Hepatocyte (in vitro differentiated cells): Measurements from ENCODE around the gene ZNF407. TPM values are rescaled to one million over a fixed set of nuclear protein-coding genes. Genes with fewer than 3 reads are reported as not detected.

Source experiments
- DNase-seq: peaks from one replicate; pipeline ENCODE4 v3.0.0-alpha.2; 2016; ENCODE audit warnings: low spot score
- H2AFZ ChIP-seq: fragments of 200-600 bp; sonication (generic); 2 replicates; pipeline ENCODE4 v1.6.0; 2016; ENCODE audit warnings: antibody characterized with exemption, mild to moderate bottlenecking
- H3K27ac ChIP-seq: fragments of 200-600 bp; sonication (generic); 2 replicates; pipeline ENCODE4 v1.5.1; 2016; ENCODE audit warnings: mild to moderate bottlenecking
- H3K27me3 ChIP-seq: fragments of 200-600 bp; sonication (generic); 2 replicates; pipeline ENCODE4 v1.6.1; 2016
- H3K36me3 ChIP-seq: fragments of 200-600 bp; sonication (generic); replicated peaks from 2 replicates; pipeline ENCODE4 v1.5.1; 2016; ENCODE audit warnings: low read depth; ENCODE audit not compliant: insufficient read depth
- H3K4me1 ChIP-seq: fragments of 200-600 bp; sonication (generic); 2 replicates; pipeline ENCODE4 v1.5.1; 2016; ENCODE audit warnings: mild to moderate bottlenecking, moderate library complexity; ENCODE audit not compliant: insufficient read depth
- H3K4me2 ChIP-seq: fragments of 200-600 bp; sonication (generic); 2 replicates; pipeline ENCODE4 v1.6.0; 2016
- H3K4me3 ChIP-seq: fragments of 200-600 bp; sonication (generic); 2 replicates; pipeline ENCODE4 v1.5.1; 2016; ENCODE audit warnings: mild to moderate bottlenecking
- H3K79me2 ChIP-seq: fragments of 200-600 bp; sonication (generic); 2 replicates; pipeline ENCODE4 v1.6.0; 2017; ENCODE audit warnings: mild to moderate bottlenecking
- H3K9me2 ChIP-seq: fragments of 200-600 bp; sonication (generic); replicated peaks from 2 replicates; pipeline ENCODE4 v1.6.0; 2017; ENCODE audit warnings: mild to moderate bottlenecking; ENCODE audit not compliant: insufficient read depth
- H3K9me3 ChIP-seq: fragments of 200-600 bp; sonication (generic); 2 replicates; pipeline ENCODE4 v1.5.1; 2016; ENCODE audit warnings: low read depth, mild to moderate bottlenecking
- H4K20me1 ChIP-seq: fragments of 200-600 bp; sonication (generic); 2 replicates; pipeline ENCODE4 v1.6.0; 2016; ENCODE audit warnings: mild to moderate bottlenecking; ENCODE audit not compliant: insufficient read depth, poor library complexity, severe bottlenecking
- CTCF ChIP-seq: fragments of 200-600 bp; sonication (generic); IDR thresholded peaks from 2 replicates; pipeline ENCODE4 v1.5.1; 2016; ENCODE audit warnings: antibody characterized with exemption, mild to moderate bottlenecking; ENCODE audit not compliant: poor library complexity
- EZH2 ChIP-seq: fragments of 200-600 bp; sonication (generic); IDR thresholded peaks from 2 replicates; pipeline ENCODE4 v1.6.1; 2016; ENCODE audit warnings: antibody characterized with exemption, mild to moderate bottlenecking, borderline replicate concordance
- EZH2phosphoT487 ChIP-seq: fragments of 200-600 bp; sonication (generic); IDR thresholded peaks from one replicate; pipeline ENCODE4 v1.6.1; 2018; ENCODE audit warnings: antibody characterized with exemption, mild to moderate bottlenecking, low read depth, moderate library complexity; ENCODE audit not compliant: unreplicated experiment, severe bottlenecking
- WGBS: methylation state at CpG from one replicate; pipeline ENCODE4 v1.1.6; 2016; ENCODE audit warnings: low lambda C conversion rate; ENCODE audit errors: missing lambda C conversion rate; 5-methylcytosine and 5-hydroxymethylcytosine counted together
- polyA plus RNA-seq: library from polyadenylated mRNA; unstranded; fragments of >200 nt; fragmentation: Nextera tagmentation; extraction: Ambion mirVana; gene quantifications from 2 replicates; pipeline ENCODE4 v1.2.1, GENCODE V29; 2016
- total RNA-seq: library from RNA; depleted of rRNA; stranded (reverse); fragments of >200 nt; gene quantifications from 2 replicates; pipeline ENCODE4 v1.2.3, GENCODE V29; 2014

Gene ZNF407
- total and polyA plus RNA-seq, 2 experiments from 2014 or later, result 3.2 to 12.4 TPM

- TF ChIP-seq CTCF (no peak), EZH2 (no peak), EZH2phosphoT487 (no peak)
- Histone ChIP-seq H3K27me3 (no peaks in the 10 kb centered on the region), H3K4me2 (peak overlapping the region; percentile 1), H3K9me3 (no peaks in the 10 kb centered on the region), H3K27ac (no peak overlapping the region), H3K4me3 (no peak overlapping the region), H3K9me2 (no peaks in the 10 kb centered on the region), H3K79me2 (no peaks in the 10 kb centered on the region), H3K36me3 (peaks cover 3% of the 10 kb centered on the region), H3K4me1 (no peaks in the 10 kb centered on the region), H4K20me1 (no peaks in the 10 kb centered on the region), H2AFZ (no peak overlapping the region)
- no peak for DNase-seq
- 78% methylated on average over 4 of the region's 4 CpGs for WGBS
Observed at GRCh38 chr18:74901362-74902146, 303.9 kb downstream of the ZNF407 start.

DNA sequence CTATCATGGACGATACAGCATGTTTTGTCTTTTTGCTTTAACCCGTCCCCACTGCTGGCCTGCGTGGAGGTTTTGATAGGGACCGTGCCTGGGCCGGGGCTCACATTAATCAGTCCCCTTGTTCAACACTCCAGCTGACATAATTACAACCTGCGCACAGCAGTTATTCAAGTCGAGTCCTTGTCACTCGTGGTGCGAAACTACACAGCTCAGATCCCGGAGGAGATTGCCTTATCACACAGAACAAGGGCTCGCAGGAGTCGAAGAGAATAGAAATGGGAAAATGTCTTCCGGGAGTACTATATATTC, 304.4 kb downstream of the ZNF407 start:
- H3K9me3 ChIP-seq, result no peaks in the 10 kb centered on the region
- H3K27ac ChIP-seq, result no peak overlapping the region
- no peaks in the 10 kb centered on the region for H3K27me3 ChIP-seq
- peaks cover under 1% of the 10 kb centered on the region for H3K36me3 ChIP-seq
- no peaks in the 10 kb centered on the region for H4K20me1 ChIP-seq
- no peaks in the 10 kb centered on the region for H3K9me2 ChIP-seq
- DNase-seq, result no peak
- H3K79me2 ChIP-seq, result no peaks in the 10 kb centered on the region
- H3K4me3 ChIP-seq, result no peak overlapping the region
- no peak overlapping the region for H2AFZ ChIP-seq
- H3K4me2 ChIP-seq, result peak overlapping the region; percentile 1
- H3K4me1 ChIP-seq, result no peaks in the 10 kb centered on the region
- 90% methylated on average over 13 of the region's 13 CpGs for WGBS
- TF ChIP-seq EZH2phosphoT487 (no peak), EZH2 (no peak), CTCF (no peak)

- 94% methylated on average over 14 of the region's 15 CpGs for WGBS
- Histone ChIP-seq H3K27ac (no peak overlapping the region), H3K9me2 (no peaks in the 10 kb centered on the region)
Observed at GRCh38 chr18:74905247-74905646, 307.6 kb downstream of the ZNF407 start.

More at GRCh38 chr18:74905247-74905646, 307.6 kb downstream of the ZNF407 start:
- H3K4me2 ChIP-seq, result no peak overlapping the region
- no peaks in the 10 kb centered on the region for H3K36me3 ChIP-seq
- H3K79me2 ChIP-seq, result no peaks in the 10 kb centered on the region
- no peaks in the 10 kb centered on the region for H3K9me3 ChIP-seq
- H3K27me3 ChIP-seq, result no peaks in the 10 kb centered on the region
- H4K20me1 ChIP-seq, result no peaks in the 10 kb centered on the region
- H3K4me1 ChIP-seq, result no peaks in the 10 kb centered on the region
- no peak overlapping the region for H2AFZ ChIP-seq
- H3K4me3 ChIP-seq, result no peak overlapping the region
- DNase-seq, result no peak
- TF ChIP-seq EZH2phosphoT487, result no peak
- TF ChIP-seq EZH2, result no peak
- no peak for TF ChIP-seq CTCF
